ENCODE data around the gene SCYL2. TPM values are rescaled to one million over a fixed set of nuclear protein-coding genes. Genes with fewer than 3 reads are reported as not detected.

Gene SCYL2
- total and polyA plus RNA-seq, 2 donors (not counting 1 experiment from before 2014, with no cell fraction given) = 43.0 to 47.9 TPM

DNA sequence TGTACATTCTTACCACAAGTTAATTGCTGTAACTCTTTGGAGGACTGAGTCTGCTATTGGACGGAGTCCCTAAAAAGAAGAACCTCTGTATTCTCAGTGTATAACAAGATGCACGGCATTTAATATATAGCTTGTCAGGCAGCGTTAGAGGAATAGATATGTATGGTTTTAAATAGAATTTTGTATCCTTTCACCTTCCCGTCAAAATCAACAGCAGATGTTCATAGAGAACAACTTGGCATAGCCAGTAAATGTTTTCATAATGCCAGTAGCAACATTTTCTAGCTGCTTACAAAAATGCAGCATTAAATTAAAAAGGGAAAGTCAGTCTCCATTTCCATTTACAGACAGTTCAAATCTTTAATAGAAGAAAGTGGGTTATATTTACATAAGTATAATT is 6.8 kb downstream of the SCYL2 start:
- Histone ChIP-seq H3K79me2 (ENCODE audit: control insufficient read depth, insufficient read depth, low read length) (peaks cover 76% of the 10 kb centered on the region), H3K4me3 (replicated peaks in 1 of 4; ENCODE audit: control extremely low read depth in 1 of 4, insufficient read depth in 1 of 4, low read depth in 3 of 4, low read length in 4 of 4) (no peak overlapping the region), H4K20me1 (ENCODE audit: control insufficient read depth, extremely low read depth, insufficient read depth, low read length) (no peaks in the 10 kb centered on the region), H3K9ac (ENCODE audit: insufficient read depth, low read length) (no peak overlapping the region), H2AFZ (ENCODE audit: low read length) (no peak overlapping the region), H3K36me3 (ENCODE audit: control insufficient read depth, insufficient read depth, low read length) (no peaks in the 10 kb centered on the region), H3K4me2 (ENCODE audit: extremely low read depth, insufficient read depth, low read length) (no peak overlapping the region), H3K27ac (ENCODE audit: insufficient read depth, low read length) (no peak overlapping the region), H3K4me1 (ENCODE audit: control insufficient read depth, extremely low read depth, insufficient read depth, low read length) (peaks cover 4% of the 10 kb centered on the region), H3K27me3 (ENCODE audit: control insufficient read depth, insufficient read depth, low read length) (no peaks in the 10 kb centered on the region), H3K9me3 (ENCODE audit: control insufficient read depth, insufficient read depth, low read depth, low read length) (no peaks in the 10 kb centered on the region)
- DNase-seq (ENCODE audit: low read depth in 2 of 2) = no peak
- TF ChIP-seq EZH2 (IDR thresholded peaks at IDR 0.05; ENCODE audit: low read length, missing control alignments) = no peak
- TF ChIP-seq, protein P1, sequence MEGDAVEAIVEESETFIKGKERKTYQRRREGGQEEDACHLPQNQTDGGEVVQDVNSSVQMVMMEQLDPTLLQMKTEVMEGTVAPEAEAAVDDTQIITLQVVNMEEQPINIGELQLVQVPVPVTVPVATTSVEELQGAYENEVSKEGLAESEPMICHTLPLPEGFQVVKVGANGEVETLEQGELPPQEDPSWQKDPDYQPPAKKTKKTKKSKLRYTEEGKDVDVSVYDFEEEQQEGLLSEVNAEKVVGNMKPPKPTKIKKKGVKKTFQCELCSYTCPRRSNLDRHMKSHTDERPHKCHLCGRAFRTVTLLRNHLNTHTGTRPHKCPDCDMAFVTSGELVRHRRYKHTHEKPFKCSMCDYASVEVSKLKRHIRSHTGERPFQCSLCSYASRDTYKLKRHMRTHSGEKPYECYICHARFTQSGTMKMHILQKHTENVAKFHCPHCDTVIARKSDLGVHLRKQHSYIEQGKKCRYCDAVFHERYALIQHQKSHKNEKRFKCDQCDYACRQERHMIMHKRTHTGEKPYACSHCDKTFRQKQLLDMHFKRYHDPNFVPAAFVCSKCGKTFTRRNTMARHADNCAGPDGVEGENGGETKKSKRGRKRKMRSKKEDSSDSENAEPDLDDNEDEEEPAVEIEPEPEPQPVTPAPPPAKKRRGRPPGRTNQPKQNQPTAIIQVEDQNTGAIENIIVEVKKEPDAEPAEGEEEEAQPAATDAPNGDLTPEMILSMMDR (conservative IDR thresholded peaks at IDR 0.05 in 1 of 2, IDR thresholded peaks at IDR 0.05 in 1 of 2; ENCODE audit: low read depth in 1 of 2, low read length in 2 of 2) = no peak

DNA sequence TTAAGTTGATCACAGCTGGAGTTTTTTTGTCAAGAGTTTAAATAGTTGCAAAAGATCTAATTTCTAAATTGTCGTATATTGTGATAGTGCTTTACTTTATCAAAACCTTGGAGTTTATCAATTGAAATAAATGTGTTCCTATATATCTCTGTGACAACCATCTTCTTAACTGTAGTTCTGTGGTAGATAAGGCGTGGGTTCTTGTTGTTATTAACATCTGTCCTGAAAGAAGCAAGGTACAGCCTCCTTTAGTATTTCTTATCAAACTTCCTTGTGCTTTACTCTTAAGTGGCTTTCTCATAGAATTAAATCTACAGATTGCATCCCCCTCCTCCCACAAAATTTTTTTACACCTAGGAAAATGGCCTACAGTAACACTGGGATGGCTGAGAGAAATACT is 7.3 kb downstream of the SCYL2 start:
- Histone ChIP-seq H2AFZ (ENCODE audit: low read length) (no peak overlapping the region), H3K36me3 (ENCODE audit: control insufficient read depth, insufficient read depth, low read length) (no peaks in the 10 kb centered on the region), H3K27me3 (ENCODE audit: control insufficient read depth, insufficient read depth, low read length) (no peaks in the 10 kb centered on the region), H3K79me2 (ENCODE audit: control insufficient read depth, insufficient read depth, low read length) (peaks cover 76% of the 10 kb centered on the region), H3K4me2 (ENCODE audit: extremely low read depth, insufficient read depth, low read length) (no peak overlapping the region), H3K27ac (ENCODE audit: insufficient read depth, low read length) (no peak overlapping the region), H4K20me1 (ENCODE audit: control insufficient read depth, extremely low read depth, insufficient read depth, low read length) (no peaks in the 10 kb centered on the region), H3K9me3 (ENCODE audit: control insufficient read depth, insufficient read depth, low read depth, low read length) (no peaks in the 10 kb centered on the region), H3K9ac (ENCODE audit: insufficient read depth, low read length) (no peak overlapping the region), H3K4me1 (ENCODE audit: control insufficient read depth, extremely low read depth, insufficient read depth, low read length) (no peaks in the 10 kb centered on the region), H3K4me3 (replicated peaks in 1 of 4; ENCODE audit: control extremely low read depth in 1 of 4, insufficient read depth in 1 of 4, low read depth in 3 of 4, low read length in 4 of 4) (no peak overlapping the region)
- DNase-seq (ENCODE audit: low read depth in 2 of 2) = no peak
- TF ChIP-seq, protein P1 (conservative IDR thresholded peaks at IDR 0.05 in 1 of 2, IDR thresholded peaks at IDR 0.05 in 1 of 2; ENCODE audit: low read depth in 1 of 2, low read length in 2 of 2) = no peak
- TF ChIP-seq EZH2 (IDR thresholded peaks at IDR 0.05; ENCODE audit: low read length, missing control alignments) = no peak

DNA sequence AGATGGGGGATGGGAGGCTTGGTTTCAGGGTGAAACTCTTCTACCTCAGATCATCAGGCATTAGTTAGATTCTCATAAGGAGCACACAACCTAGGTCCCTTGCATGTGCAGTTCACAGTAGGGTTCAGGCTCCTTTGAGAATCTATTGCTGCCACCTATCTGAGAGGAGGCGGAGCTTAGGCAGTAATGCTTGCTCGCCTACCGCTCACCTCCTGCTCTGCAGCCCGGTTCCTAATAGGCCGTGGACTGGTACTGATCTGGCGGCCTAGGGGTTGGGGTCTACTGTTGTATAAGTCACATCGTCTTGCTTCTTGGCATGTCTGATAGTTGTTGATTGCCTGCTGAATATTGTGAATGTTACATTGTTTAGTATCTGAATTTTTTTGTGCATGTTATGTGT is 12.2 kb downstream of the SCYL2 start:
- TF ChIP-seq, protein P1 (conservative IDR thresholded peaks at IDR 0.05 in 1 of 2, IDR thresholded peaks at IDR 0.05 in 1 of 2; ENCODE audit: low read depth in 1 of 2, low read length in 2 of 2) = no peak
- TF ChIP-seq EZH2 (IDR thresholded peaks at IDR 0.05; ENCODE audit: low read length, missing control alignments) = no peak
- no peak overlapping the region for H3K9ac ChIP-seq (ENCODE audit: insufficient read depth, low read length)
- no peak overlapping the region for H3K27ac ChIP-seq (ENCODE audit: insufficient read depth, low read length)
- H2AFZ ChIP-seq (ENCODE audit: low read length) = no peak overlapping the region
- H3K9me3 ChIP-seq (ENCODE audit: control insufficient read depth, insufficient read depth, low read depth, low read length) = no peaks in the 10 kb centered on the region
- no peak for DNase-seq (ENCODE audit: low read depth in 2 of 2)
- H3K4me2 ChIP-seq (ENCODE audit: extremely low read depth, insufficient read depth, low read length) = no peak overlapping the region
- H4K20me1 ChIP-seq (ENCODE audit: control insufficient read depth, extremely low read depth, insufficient read depth, low read length) = no peaks in the 10 kb centered on the region
- H3K79me2 ChIP-seq (ENCODE audit: control insufficient read depth, insufficient read depth, low read length) = peaks cover 52% of the 10 kb centered on the region
- H3K36me3 ChIP-seq (ENCODE audit: control insufficient read depth, insufficient read depth, low read length) = no peaks in the 10 kb centered on the region
- no peaks in the 10 kb centered on the region for H3K4me1 ChIP-seq (ENCODE audit: control insufficient read depth, extremely low read depth, insufficient read depth, low read length)
- no peak overlapping the region for H3K4me3 ChIP-seq (replicated peaks in 1 of 4; ENCODE audit: control extremely low read depth in 1 of 4, insufficient read depth in 1 of 4, low read depth in 3 of 4, low read length in 4 of 4)
- H3K27me3 ChIP-seq (ENCODE audit: control insufficient read depth, insufficient read depth, low read length) = no peaks in the 10 kb centered on the region
